Measurements from ENCODE around the gene NRM. TPM values are rescaled to one million over a fixed set of nuclear protein-coding genes. Genes with fewer than 3 reads are reported as not detected.

NRM gene
- total and polyA plus RNA-seq, 2 experiments from 2014 or later: 7.2 to 21.0 TPM

DNA sequence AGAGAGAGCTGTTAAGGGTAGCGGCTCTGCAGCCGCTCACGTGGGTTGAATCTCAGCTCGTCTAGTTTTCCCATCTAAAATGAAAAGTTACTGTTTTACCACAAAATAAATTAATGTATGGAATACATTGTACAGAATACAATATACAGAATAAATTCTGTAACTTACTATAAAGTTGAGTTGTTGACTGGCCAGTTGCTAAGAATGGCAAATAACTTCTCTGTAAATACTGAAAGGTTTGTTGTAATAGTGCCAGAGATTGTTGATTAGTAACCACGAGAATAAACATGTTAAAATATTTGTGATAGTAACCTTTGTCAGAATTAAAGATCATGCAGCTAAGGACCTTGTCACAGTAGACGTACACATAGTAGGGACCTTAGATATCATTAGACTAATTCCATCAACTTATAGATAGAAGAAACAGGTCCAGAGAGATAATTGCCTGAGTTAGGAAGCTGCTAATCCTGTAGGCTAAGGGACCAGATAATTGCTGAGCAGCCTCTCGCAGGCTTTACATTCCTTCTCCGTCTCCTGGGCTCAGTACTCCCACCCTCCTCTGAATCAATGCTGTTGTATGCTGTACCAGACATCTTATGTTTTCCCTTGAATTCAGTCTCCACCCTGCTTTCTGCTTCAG lies 544 bp upstream of the NRM start:
- DNase-seq (ENCODE audit: low spot score): no peak
- H3K9me3 ChIP-seq (ENCODE audit: low read depth): no peaks in the 10 kb centered on the region
- peaks cover 19% of the 10 kb centered on the region for H3K79me2 ChIP-seq
- 19% methylated on average over 8 of the region's 8 CpGs for WGBS (ENCODE audit: low lambda C conversion rate, missing lambda C conversion rate)
- H3K36me3 ChIP-seq (replicated peaks; ENCODE audit: insufficient read depth, low read depth): no peaks in the 10 kb centered on the region
- H3K9me2 ChIP-seq (replicated peaks; ENCODE audit: insufficient read depth): no peaks in the 10 kb centered on the region
- peak overlapping the region; percentile 77 for H3K4me2 ChIP-seq
- H2AFZ ChIP-seq: peak overlapping the region; percentile 57
- peak overlapping the region; percentile 79 for H3K27ac ChIP-seq
- H4K20me1 ChIP-seq (ENCODE audit: insufficient read depth, poor library complexity, severe bottlenecking): no peaks in the 10 kb centered on the region
- TF ChIP-seq EZH2 (IDR thresholded peaks at IDR 0.05; ENCODE audit: borderline replicate concordance): no peak
- no peak for TF ChIP-seq EZH2phosphoT487 (IDR thresholded peaks at IDR 0.05; ENCODE audit: low read depth, severe bottlenecking, unreplicated experiment)
- TF ChIP-seq CTCF (IDR thresholded peaks at IDR 0.05; ENCODE audit: poor library complexity): no peak
- H3K27me3 ChIP-seq: no peaks in the 10 kb centered on the region
- H3K4me3 ChIP-seq: peak overlapping the region; percentile 13
- H3K4me1 ChIP-seq (ENCODE audit: insufficient read depth): peaks cover 14% of the 10 kb centered on the region

- TF ChIP-seq CTCF (IDR thresholded peaks at IDR 0.05; ENCODE audit: poor library complexity) (no peak), EZH2 (IDR thresholded peaks at IDR 0.05; ENCODE audit: borderline replicate concordance) (no peak), EZH2phosphoT487 (IDR thresholded peaks at IDR 0.05; ENCODE audit: low read depth, severe bottlenecking, unreplicated experiment) (no peak)
- no peak for DNase-seq (ENCODE audit: low spot score)
- Histone ChIP-seq H3K4me3 (peak overlapping the region; percentile 53), H3K79me2 (peaks cover 32% of the 10 kb centered on the region), H4K20me1 (ENCODE audit: insufficient read depth, poor library complexity, severe bottlenecking) (peaks cover 4% of the 10 kb centered on the region), H3K27ac (peak overlapping the region; percentile 79), H3K9me3 (ENCODE audit: low read depth) (no peaks in the 10 kb centered on the region), H3K4me1 (ENCODE audit: insufficient read depth) (peaks cover 21% of the 10 kb centered on the region), H3K4me2 (peak overlapping the region; percentile 77), H3K36me3 (replicated peaks; ENCODE audit: insufficient read depth, low read depth) (no peaks in the 10 kb centered on the region), H3K27me3 (no peaks in the 10 kb centered on the region), H2AFZ (no peak overlapping the region), H3K9me2 (replicated peaks; ENCODE audit: insufficient read depth) (no peaks in the 10 kb centered on the region)
- WGBS (ENCODE audit: low lambda C conversion rate, missing lambda C conversion rate): 59% methylated on average over 4 of the region's 4 CpGs
Measured at GRCh38 chr6:30689985-30690384, 799 bp downstream of the NRM start.

GRCh38 chr6:30689022-30689865 lies 1.5 kb downstream of the NRM start:
- 92% methylated on average over 11 of the region's 11 CpGs for WGBS (ENCODE audit: low lambda C conversion rate, missing lambda C conversion rate)
- no peaks in the 10 kb centered on the region for H3K9me2 ChIP-seq (replicated peaks; ENCODE audit: insufficient read depth)
- H3K27me3 ChIP-seq: no peaks in the 10 kb centered on the region
- TF ChIP-seq EZH2phosphoT487 (IDR thresholded peaks at IDR 0.05; ENCODE audit: low read depth, severe bottlenecking, unreplicated experiment): no peak
- no peak for TF ChIP-seq CTCF (IDR thresholded peaks at IDR 0.05; ENCODE audit: poor library complexity)
- no peak for TF ChIP-seq EZH2 (IDR thresholded peaks at IDR 0.05; ENCODE audit: borderline replicate concordance)
- H3K36me3 ChIP-seq (replicated peaks; ENCODE audit: insufficient read depth, low read depth): no peaks in the 10 kb centered on the region
- H2AFZ ChIP-seq: no peak overlapping the region
- H3K4me3 ChIP-seq: no peak overlapping the region
- H3K27ac ChIP-seq: no peak overlapping the region
- no peak for DNase-seq (ENCODE audit: low spot score)
- peaks cover 4% of the 10 kb centered on the region for H4K20me1 ChIP-seq (ENCODE audit: insufficient read depth, poor library complexity, severe bottlenecking)
- no peaks in the 10 kb centered on the region for H3K9me3 ChIP-seq (ENCODE audit: low read depth)
- peaks cover 39% of the 10 kb centered on the region for H3K79me2 ChIP-seq
- peak overlapping the region; percentile 93 for H3K4me2 ChIP-seq
- H3K4me1 ChIP-seq (ENCODE audit: insufficient read depth): peaks cover 24% of the 10 kb centered on the region

All from hepatocyte (in vitro differentiated cells).